Putamen (tissue), 1 donor: ENCODE data around the gene ZNF710.
"Not testable (repeated sequence)": the region's sequence is repeated elsewhere in the genome, so short reads cannot be mapped to it uniquely, and the experiment has no call there.

Experiments
- DNase-seq: peaks from one replicate; pipeline ENCODE4 v3.0.0-alpha.2; 2016; ENCODE audit warnings: low spot score

Gene ZNF710

GRCh38 chr15:90104551-90104950 lies 103.4 kb downstream of the ZNF710 start:
- no peak for DNase-seq

GRCh38 chr15:90105521-90105920 lies 104.4 kb downstream of the ZNF710 start:
- DNase-seq, result no peak

GRCh38 chr15:90106522-90107117 lies 105.5 kb downstream of the ZNF710 start:
- no peak for DNase-seq

GRCh38 chr15:90108038-90108437 lies 106.9 kb downstream of the ZNF710 start:
- not testable (repeated sequence) for DNase-seq

GRCh38 chr15:90109163-90109751 lies 108.1 kb downstream of the ZNF710 start:
- not testable (repeated sequence) for DNase-seq

- DNase-seq, result no peak
Observed at GRCh38 chr15:90113166-90113565, 112.0 kb downstream of the ZNF710 start.

GRCh38 chr15:90114451-90114901 lies 113.4 kb downstream of the ZNF710 start:
- DNase-seq, result no peak

- no peak for DNase-seq
Observed at GRCh38 chr15:90115783-90116182, 114.7 kb downstream of the ZNF710 start.

- no peak for DNase-seq
Observed at GRCh38 chr15:90119367-90119766, 118.2 kb downstream of the ZNF710 start.

- DNase-seq, result no peak
Observed at GRCh38 chr15:90121086-90121485, 120.0 kb downstream of the ZNF710 start.

GRCh38 chr15:90124507-90124906 lies 123.4 kb downstream of the ZNF710 start:
- no peak for DNase-seq

- no peak for DNase-seq
Observed at GRCh38 chr15:90126022-90126421, 124.9 kb downstream of the ZNF710 start.

- DNase-seq, result no peak
Observed at GRCh38 chr15:90126596-90127435, 125.7 kb downstream of the ZNF710 start.

- no peak for DNase-seq
Observed at GRCh38 chr15:90130291-90130690, 129.2 kb downstream of the ZNF710 start.
